Ascending aorta (tissue), 2 donors: Measurements from ENCODE around the gene CHRNE. TPM values are rescaled to one million over a fixed set of nuclear protein-coding genes. Genes with fewer than 3 reads are reported as not detected.

ENCODE experiments used
- DNase-seq, 2 donors: peaks; one replicate each; pipeline ENCODE4 v3.0.0-alpha.2; 2019; ENCODE audit warnings: low spot score in 2 of 2
- H3K27ac ChIP-seq, 2 donors: fragments of 200-600 bp; sonication (generic); one replicate each; pipeline ENCODE4 v1.5.1; 2016 to 2017; ENCODE audit warnings: mild to moderate bottlenecking in 1 of 2
- H3K27me3 ChIP-seq: fragments of 200-600 bp; sonication (generic); one replicate; pipeline ENCODE4 v1.5.1; 2017
- H3K36me3 ChIP-seq, 2 donors: fragments of 200-600 bp; sonication (generic); one replicate each; pipeline ENCODE4 v1.5.1; 2016
- H3K4me1 ChIP-seq, 2 donors: fragments of 200-600 bp; sonication (generic); one replicate each; pipeline ENCODE4 v1.5.1; 2016 to 2017; ENCODE audit warnings: mild to moderate bottlenecking in 1 of 2
- H3K4me3 ChIP-seq, 2 donors: fragments of 200-600 bp; sonication (generic); one replicate each; pipeline ENCODE4 v1.5.1; 2016 to 2017; ENCODE audit warnings: mild to moderate bottlenecking in 1 of 2
- H3K9me3 ChIP-seq, 2 donors: fragments of 200-600 bp; sonication (generic); one replicate each; pipeline ENCODE4 v1.5.1; 2016
- CTCF ChIP-seq, 3 experiments: fragments of 200-600 bp in 2 of 3; fragments of 450-650 bp in 1 of 3; sonication (generic) in 2 of 3; IDR thresholded peaks; one replicate each; pipeline ENCODE4 v1.5.1; 2016 to 2019; ENCODE audit warnings: antibody characterized with exemption in 3 of 3, mild to moderate bottlenecking in 1 of 3, moderate library complexity in 1 of 3
- intact Hi-C: fragments of 100-400 bp; cut with DNase I; formaldehyde crosslinking; loops from one replicate; pipeline ENCODE4 v1.15.1; 2023
- total RNA-seq: library from RNA; depleted of rRNA; stranded (reverse); fragments of >200 nt; gene quantifications from one replicate; pipeline ENCODE4 v1.1.0, GENCODE V29; 2016

CHRNE gene
- total RNA-seq, 1 donor from 2014 or later = not detected

GRCh38 chr17:4850246-4850645 is 52.7 kb downstream of the CHRNE start:
- Histone ChIP-seq H3K36me3 (no peaks in the 10 kb centered on the region), H3K4me3 (no peak overlapping the region), H3K9me3 (no peaks in the 10 kb centered on the region), H3K27ac (no peak overlapping the region), H3K4me1 (no peaks in the 10 kb centered on the region), H3K27me3 (no peaks in the 10 kb centered on the region)
- no peak for DNase-seq
- intact Hi-C loops = no loop called here
- TF ChIP-seq CTCF (IDR thresholded peaks at IDR 0.05) = no peak

- intact Hi-C loops = no loop called here
Measured at GRCh38 chr17:4849011-4849536, 53.8 kb downstream of the CHRNE start.

More at GRCh38 chr17:4849011-4849536, 53.8 kb downstream of the CHRNE start:
- no peak overlapping the region for H3K4me3 ChIP-seq
- H3K27ac ChIP-seq = no peak overlapping the region
- TF ChIP-seq CTCF (IDR thresholded peaks at IDR 0.05) = no peak
- no peaks in the 10 kb centered on the region for H3K36me3 ChIP-seq
- no peaks in the 10 kb centered on the region for H3K9me3 ChIP-seq
- no peaks in the 10 kb centered on the region for H3K27me3 ChIP-seq
- DNase-seq = no peak
- no peaks in the 10 kb centered on the region for H3K4me1 ChIP-seq

Other genes with a start within 250 kb of the CHRNE start
- 22.8 TPM for gene PELP1, start 199.0 kb downstream of the CHRNE start, total RNA-seq
- 43.4 TPM for gene ARRB2, start 192.5 kb downstream of the CHRNE start, total RNA-seq
- gene MED11, start 171.7 kb downstream of the CHRNE start, total RNA-seq = 10.9 TPM
- not detected for gene ZMYND15, start 163.3 kb downstream of the CHRNE start, total RNA-seq
- gene CXCL16, start 163.2 kb downstream of the CHRNE start, total RNA-seq = 12.5 TPM
- gene TM4SF5, start 131.2 kb downstream of the CHRNE start, total RNA-seq = not detected
- gene VMO1, start 116.7 kb downstream of the CHRNE start, total RNA-seq = not detected
- not detected for gene GLTPD2, start 114.1 kb downstream of the CHRNE start, total RNA-seq
- gene PSMB6, start 106.9 kb downstream of the CHRNE start, total RNA-seq = 160 TPM
- gene PLD2, start 95.9 kb downstream of the CHRNE start, total RNA-seq = 64.5 TPM
- 45.6 TPM for gene MINK1, start 69.8 kb downstream of the CHRNE start, total RNA-seq
- not detected for gene C17orf107, start 3.6 kb downstream of the CHRNE start, total RNA-seq
- not detected for gene GP1BA, start 29.2 kb upstream of the CHRNE start, total RNA-seq
- 56.2 TPM for gene SLC25A11, start 36.9 kb upstream of the CHRNE start, total RNA-seq
- gene RNF167, start 37.2 kb upstream of the CHRNE start, total RNA-seq = 164 TPM
- 1,046 TPM for gene PFN1, start 45.4 kb upstream of the CHRNE start, total RNA-seq
- gene ENO3, start 48.0 kb upstream of the CHRNE start, total RNA-seq = not detected
- gene SPAG7, start 64.7 kb upstream of the CHRNE start, total RNA-seq = 4.9 TPM
- gene CAMTA2, start 84.6 kb upstream of the CHRNE start, total RNA-seq = 72.1 TPM
- gene INCA1, start 94.4 kb upstream of the CHRNE start, total RNA-seq = not detected
- 94.0 TPM for gene KIF1C, start 94.9 kb upstream of the CHRNE start, total RNA-seq
- not detected for gene SLC52A1, start 132.3 kb upstream of the CHRNE start, total RNA-seq
- gene ZFP3, start 175.4 kb upstream of the CHRNE start, total RNA-seq = 0.21 TPM
- 2.3 TPM for gene ZNF232, start 208.8 kb upstream of the CHRNE start, total RNA-seq
- gene USP6, start 212.9 kb upstream of the CHRNE start, total RNA-seq = 0.11 TPM